SJSA1 (cell line): Measurements from ENCODE around the gene PDE7B. TPM values are rescaled to one million over a fixed set of nuclear protein-coding genes. Genes with fewer than 3 reads are reported as not detected.

Source experiments
- DNase-seq, 2 experiments: peaks; one replicate each; pipeline ENCODE4 v3.0.0-alpha.2; 2015 to 2020; ENCODE audit warnings: low spot score in 2 of 2, low read depth in 1 of 2
- H3K27ac ChIP-seq: fragments of 250-450 bp; sonication (Bioruptor Pico); 2 replicates; pipeline ENCODE4 v1.5.1; 2020; ENCODE audit warnings: mild to moderate bottlenecking, moderate library complexity
- H3K27me3 ChIP-seq: fragments of 250-450 bp; sonication (Bioruptor Pico); replicated peaks from 2 replicates; pipeline ENCODE4 v1.5.1; 2020; ENCODE audit warnings: mild to moderate bottlenecking, moderate library complexity
- H3K36me3 ChIP-seq: fragments of 250-450 bp; sonication (Bioruptor Pico); 2 replicates; pipeline ENCODE4 v1.5.1; 2020; ENCODE audit warnings: mild to moderate bottlenecking
- H3K4me1 ChIP-seq: fragments of 250-450 bp; sonication (Bioruptor Pico); replicated peaks from 2 replicates; pipeline ENCODE4 v1.6.1; 2021; ENCODE audit warnings: mild to moderate bottlenecking
- H3K4me3 ChIP-seq: fragments of 250-450 bp; sonication (Bioruptor Pico); 2 replicates; pipeline ENCODE4 v1.5.1; 2020; ENCODE audit warnings: mild to moderate bottlenecking
- H3K9me3 ChIP-seq: fragments of 250-450 bp; sonication (Bioruptor Pico); replicated peaks from 2 replicates; pipeline ENCODE4 v1.5.1; 2020; ENCODE audit warnings: mild to moderate bottlenecking
- total RNA-seq: library from RNA; depleted of rRNA; stranded (reverse); fragments of >200 nt; shearing (Covaris generic); gene quantifications from 2 replicates; pipeline ENCODE4 v1.2.3, GENCODE V29; 2014

PDE7B gene
- total RNA-seq, 1 experiment from 2014 or later = not detected

GRCh38 chr6:136158971-136159370, 307.5 kb downstream of the PDE7B start:
- Histone ChIP-seq H3K27ac (no peak overlapping the region), H3K36me3 (no peaks in the 10 kb centered on the region), H3K9me3 (no peaks in the 10 kb centered on the region), H3K27me3 (no peaks in the 10 kb centered on the region), H3K4me3 (no peak overlapping the region), H3K4me1 (no peaks in the 10 kb centered on the region)
- no peak for DNase-seq

GRCh38 chr6:136160250-136160649, 308.7 kb downstream of the PDE7B start:
- no peaks in the 10 kb centered on the region for H3K9me3 ChIP-seq
- no peaks in the 10 kb centered on the region for H3K4me1 ChIP-seq
- DNase-seq = no peak
- H3K36me3 ChIP-seq = no peaks in the 10 kb centered on the region
- no peak overlapping the region for H3K27ac ChIP-seq
- no peak overlapping the region for H3K4me3 ChIP-seq
- H3K27me3 ChIP-seq = no peaks in the 10 kb centered on the region

GRCh38 chr6:136161950-136162349, 310.4 kb downstream of the PDE7B start:
- DNase-seq = no peak
- Histone ChIP-seq H3K27ac (no peak overlapping the region), H3K27me3 (no peaks in the 10 kb centered on the region), H3K9me3 (no peaks in the 10 kb centered on the region), H3K4me1 (no peaks in the 10 kb centered on the region), H3K36me3 (no peaks in the 10 kb centered on the region), H3K4me3 (no peak overlapping the region)

- H3K4me1 ChIP-seq = no peaks in the 10 kb centered on the region
- DNase-seq = no peak
- no peak overlapping the region for H3K27ac ChIP-seq
- H3K9me3 ChIP-seq = no peaks in the 10 kb centered on the region
- no peaks in the 10 kb centered on the region for H3K27me3 ChIP-seq
- H3K36me3 ChIP-seq = no peaks in the 10 kb centered on the region
- no peak overlapping the region for H3K4me3 ChIP-seq
Measured at GRCh38 chr6:136163260-136163659, 311.8 kb downstream of the PDE7B start.

- no peaks in the 10 kb centered on the region for H3K27me3 ChIP-seq
- H3K27ac ChIP-seq = no peak overlapping the region
- no peaks in the 10 kb centered on the region for H3K4me1 ChIP-seq
- DNase-seq = no peak
- no peak overlapping the region for H3K4me3 ChIP-seq
- no peaks in the 10 kb centered on the region for H3K9me3 ChIP-seq
- H3K36me3 ChIP-seq = no peaks in the 10 kb centered on the region
Measured at GRCh38 chr6:136166815-136167214, 315.3 kb downstream of the PDE7B start.

GRCh38 chr6:136169394-136170148, 318.1 kb downstream of the PDE7B start:
- no peak overlapping the region for H3K4me3 ChIP-seq
- H3K27ac ChIP-seq = no peak overlapping the region
- H3K36me3 ChIP-seq = no peaks in the 10 kb centered on the region
- no peaks in the 10 kb centered on the region for H3K9me3 ChIP-seq
- DNase-seq = no peak
- no peaks in the 10 kb centered on the region for H3K27me3 ChIP-seq
- H3K4me1 ChIP-seq = no peaks in the 10 kb centered on the region

GRCh38 chr6:136171231-136171630, 319.7 kb downstream of the PDE7B start:
- no peak for DNase-seq
- H3K9me3 ChIP-seq = no peaks in the 10 kb centered on the region

GRCh38 chr6:136173519-136174507, 322.3 kb downstream of the PDE7B start:
- no peaks in the 10 kb centered on the region for H3K36me3 ChIP-seq
- no peaks in the 10 kb centered on the region for H3K27me3 ChIP-seq
- no peaks in the 10 kb centered on the region for H3K9me3 ChIP-seq
- H3K27ac ChIP-seq = no peak overlapping the region
- no peak overlapping the region for H3K4me3 ChIP-seq
- no peaks in the 10 kb centered on the region for H3K4me1 ChIP-seq
- DNase-seq = no peak

More at GRCh38 chr6:136171231-136171630, 319.7 kb downstream of the PDE7B start:
- Histone ChIP-seq H3K4me1 (no peaks in the 10 kb centered on the region), H3K27ac (no peak overlapping the region), H3K4me3 (no peak overlapping the region), H3K36me3 (no peaks in the 10 kb centered on the region), H3K27me3 (no peaks in the 10 kb centered on the region)

GRCh38 chr6:136174510-136174909, 323.0 kb downstream of the PDE7B start:
- H3K27me3 ChIP-seq = no peaks in the 10 kb centered on the region
- H3K27ac ChIP-seq = no peak overlapping the region
- no peaks in the 10 kb centered on the region for H3K4me1 ChIP-seq
- H3K4me3 ChIP-seq = no peak overlapping the region
- H3K9me3 ChIP-seq = no peaks in the 10 kb centered on the region
- no peaks in the 10 kb centered on the region for H3K36me3 ChIP-seq
- DNase-seq = no peak

- Histone ChIP-seq H3K4me3 (no peak overlapping the region), H3K27me3 (no peaks in the 10 kb centered on the region), H3K27ac (no peak overlapping the region), H3K9me3 (no peaks in the 10 kb centered on the region), H3K36me3 (no peaks in the 10 kb centered on the region), H3K4me1 (no peaks in the 10 kb centered on the region)
- no peak for DNase-seq
Measured at GRCh38 chr6:136175873-136176272, 324.4 kb downstream of the PDE7B start.

GRCh38 chr6:136178749-136179148, 327.2 kb downstream of the PDE7B start:
- no peaks in the 10 kb centered on the region for H3K4me1 ChIP-seq
- H3K4me3 ChIP-seq = no peak overlapping the region
- H3K27ac ChIP-seq = no peak overlapping the region
- H3K9me3 ChIP-seq = no peaks in the 10 kb centered on the region
- DNase-seq = no peak
- H3K27me3 ChIP-seq = no peaks in the 10 kb centered on the region
- H3K36me3 ChIP-seq = no peaks in the 10 kb centered on the region

GRCh38 chr6:136180704-136181511, 329.4 kb downstream of the PDE7B start:
- Histone ChIP-seq H3K4me1 (no peaks in the 10 kb centered on the region), H3K27ac (no peak overlapping the region), H3K36me3 (no peaks in the 10 kb centered on the region), H3K27me3 (no peaks in the 10 kb centered on the region), H3K9me3 (no peaks in the 10 kb centered on the region), H3K4me3 (no peak overlapping the region)
- DNase-seq = no peak

- H3K36me3 ChIP-seq = no peaks in the 10 kb centered on the region
- no peaks in the 10 kb centered on the region for H3K27me3 ChIP-seq
- H3K27ac ChIP-seq = no peak overlapping the region
- no peaks in the 10 kb centered on the region for H3K9me3 ChIP-seq
- no peaks in the 10 kb centered on the region for H3K4me1 ChIP-seq
- H3K4me3 ChIP-seq = no peak overlapping the region
- no peak for DNase-seq
Measured at GRCh38 chr6:136181512-136181833, 330.0 kb downstream of the PDE7B start.
